ENCODE results near the gene STARD3NL.

GRCh38 chr7:38160003-38160571 is 18.0 kb upstream of the STARD3NL start:
- TF ChIP-seq POLR2A (IDR thresholded peaks at IDR 0.05) (no peak), CTCF (IDR thresholded peaks at IDR 0.05) (no peak)
